Osteocyte (in vitro differentiated cells): ENCODE measurements around the gene GTPBP1. TPM values are rescaled to one million over a fixed set of nuclear protein-coding genes. Genes with fewer than 3 reads are reported as not detected.

Experiments
- DNase-seq: peaks from one replicate; pipeline ENCODE4 v3.0.0; 2021; ENCODE audit warnings: mixed read lengths; ENCODE audit not compliant: unreplicated experiment; ENCODE audit errors: extremely low spot score
- H3K27ac Mint-ChIP-seq: one replicate; pipeline ENCODE4 v1.8.0; 2021; ENCODE audit warnings: mild to moderate bottlenecking, mixed read lengths; ENCODE audit not compliant: unreplicated experiment
- H3K27me3 Mint-ChIP-seq: one replicate; pipeline ENCODE4 v1.8.0; 2021; ENCODE audit warnings: mixed read lengths; ENCODE audit not compliant: unreplicated experiment
- H3K36me3 Mint-ChIP-seq: one replicate; pipeline ENCODE4 v1.8.0; 2021; ENCODE audit warnings: mixed read lengths; ENCODE audit not compliant: unreplicated experiment
- H3K4me1 Mint-ChIP-seq: one replicate; pipeline ENCODE4 v1.8.0; 2021; ENCODE audit warnings: mixed read lengths; ENCODE audit not compliant: unreplicated experiment
- H3K4me3 Mint-ChIP-seq: one replicate; pipeline ENCODE4 v1.8.0; 2021; ENCODE audit warnings: mild to moderate bottlenecking, moderate library complexity, mixed read lengths; ENCODE audit not compliant: unreplicated experiment
- H3K9me3 Mint-ChIP-seq: one replicate; pipeline ENCODE4 v1.8.0; 2021; ENCODE audit warnings: mixed read lengths; ENCODE audit not compliant: unreplicated experiment
- total RNA-seq: library from RNA; stranded (reverse); gene quantifications from 2 replicates; pipeline ENCODE4 v1.2.1, GENCODE V29; 2021
- TF ChIP-seq, protein P1 (sequence below): fragments of 200-600 bp; sonication (generic); IDR thresholded peaks from 2 replicates; pipeline ENCODE4 v1.5.0; 2021; ENCODE audit warnings: antibody characterized with exemption, mild to moderate bottlenecking, moderate library complexity

Gene GTPBP1
- total RNA-seq, 1 donor from 2014 or later: 68.8 TPM

DNA sequence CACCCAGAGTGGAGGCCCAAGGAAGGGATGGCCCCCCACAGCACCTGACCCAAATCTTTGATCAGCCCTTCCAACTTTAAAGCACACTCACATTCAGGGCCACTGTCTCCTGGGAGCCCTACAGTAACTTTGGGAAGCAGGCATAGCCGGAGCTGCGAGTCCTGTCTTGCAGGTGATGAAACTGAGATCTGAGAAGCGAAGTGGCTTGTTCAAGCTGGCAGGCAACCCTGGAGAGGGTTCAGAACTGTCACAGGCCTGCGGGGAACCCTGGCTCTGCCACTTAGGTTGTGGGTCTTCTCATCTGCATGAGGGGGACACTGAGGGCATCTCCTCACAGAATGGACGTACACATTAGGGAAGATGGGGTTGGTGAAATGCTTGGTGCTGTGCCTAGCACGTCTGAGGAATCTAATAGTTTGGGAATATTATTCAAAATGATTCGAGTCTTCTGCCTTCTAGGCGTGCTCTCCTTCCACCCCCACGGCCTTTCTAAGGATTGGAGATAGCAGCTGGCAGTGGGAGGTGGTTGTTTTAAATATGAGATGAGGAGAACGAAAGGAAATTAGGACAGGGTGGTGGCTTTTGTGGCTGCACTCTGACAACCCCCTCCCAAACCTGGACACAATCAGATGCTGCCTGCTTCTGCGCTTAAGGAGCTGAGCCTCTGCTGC, 68.9 kb downstream of the GTPBP1 start:
- no peaks in the 10 kb centered on the region for H3K9me3 Mint-ChIP-seq
- no peaks in the 10 kb centered on the region for H3K27me3 Mint-ChIP-seq
- peaks cover 3% of the 10 kb centered on the region for H3K36me3 Mint-ChIP-seq
- H3K4me1 Mint-ChIP-seq: no peaks in the 10 kb centered on the region
- TF ChIP-seq, protein P1, sequence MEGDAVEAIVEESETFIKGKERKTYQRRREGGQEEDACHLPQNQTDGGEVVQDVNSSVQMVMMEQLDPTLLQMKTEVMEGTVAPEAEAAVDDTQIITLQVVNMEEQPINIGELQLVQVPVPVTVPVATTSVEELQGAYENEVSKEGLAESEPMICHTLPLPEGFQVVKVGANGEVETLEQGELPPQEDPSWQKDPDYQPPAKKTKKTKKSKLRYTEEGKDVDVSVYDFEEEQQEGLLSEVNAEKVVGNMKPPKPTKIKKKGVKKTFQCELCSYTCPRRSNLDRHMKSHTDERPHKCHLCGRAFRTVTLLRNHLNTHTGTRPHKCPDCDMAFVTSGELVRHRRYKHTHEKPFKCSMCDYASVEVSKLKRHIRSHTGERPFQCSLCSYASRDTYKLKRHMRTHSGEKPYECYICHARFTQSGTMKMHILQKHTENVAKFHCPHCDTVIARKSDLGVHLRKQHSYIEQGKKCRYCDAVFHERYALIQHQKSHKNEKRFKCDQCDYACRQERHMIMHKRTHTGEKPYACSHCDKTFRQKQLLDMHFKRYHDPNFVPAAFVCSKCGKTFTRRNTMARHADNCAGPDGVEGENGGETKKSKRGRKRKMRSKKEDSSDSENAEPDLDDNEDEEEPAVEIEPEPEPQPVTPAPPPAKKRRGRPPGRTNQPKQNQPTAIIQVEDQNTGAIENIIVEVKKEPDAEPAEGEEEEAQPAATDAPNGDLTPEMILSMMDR: no peak
- DNase-seq: no peak
- no peak overlapping the region for H3K4me3 Mint-ChIP-seq
- no peak overlapping the region for H3K27ac Mint-ChIP-seq

DNA sequence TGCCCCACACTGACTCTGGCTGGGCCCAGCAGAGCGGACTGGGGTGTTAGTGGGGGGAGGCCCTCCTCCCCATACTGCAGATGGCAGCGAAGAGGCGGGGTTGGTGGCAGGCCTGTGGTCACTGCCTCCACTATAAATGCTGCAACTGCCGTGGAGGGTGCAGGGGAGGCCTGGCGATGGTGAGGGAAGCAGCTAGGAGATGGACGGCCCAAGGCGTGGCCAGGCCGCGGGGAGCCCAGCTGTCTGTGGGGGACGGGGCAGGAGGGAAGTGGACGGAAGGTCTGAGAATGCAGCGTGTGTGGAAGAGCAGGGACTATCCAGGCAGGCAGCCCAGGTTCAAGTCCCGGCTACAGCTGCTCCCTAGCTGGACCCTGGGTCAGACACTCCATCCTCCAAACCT, 69.9 kb downstream of the GTPBP1 start:
- TF ChIP-seq, protein P1: no peak
- Mint-ChIP-seq H3K9me3 (no peaks in the 10 kb centered on the region), H3K36me3 (peaks cover 3% of the 10 kb centered on the region), H3K4me1 (no peaks in the 10 kb centered on the region), H3K27me3 (no peaks in the 10 kb centered on the region), H3K4me3 (no peak overlapping the region), H3K27ac (no peak overlapping the region)
- DNase-seq: no peak

DNA sequence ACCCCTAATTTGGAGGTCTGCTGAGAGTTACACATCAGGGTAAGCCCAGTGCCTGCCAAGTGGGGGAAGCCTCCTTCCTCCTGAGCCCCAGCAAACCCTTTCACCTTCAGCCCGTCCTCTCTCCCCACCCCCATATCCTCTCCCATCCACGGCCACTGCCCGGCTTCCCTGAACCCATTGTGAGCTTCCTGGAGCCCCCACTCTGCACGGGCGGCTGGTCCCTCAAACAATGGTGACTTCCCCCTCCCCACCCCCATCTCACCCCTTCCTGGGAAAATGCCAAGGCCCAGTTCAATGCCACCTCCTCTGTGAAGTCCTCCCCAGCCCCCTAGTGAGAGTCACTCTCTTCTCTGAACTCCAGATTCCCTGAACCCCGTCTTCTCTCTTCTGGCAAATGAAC, 70.3 kb downstream of the GTPBP1 start:
- no peak for DNase-seq
- Mint-ChIP-seq H3K9me3 (no peaks in the 10 kb centered on the region), H3K4me1 (no peaks in the 10 kb centered on the region), H3K27ac (no peak overlapping the region), H3K27me3 (no peaks in the 10 kb centered on the region), H3K36me3 (peaks cover 3% of the 10 kb centered on the region), H3K4me3 (no peak overlapping the region)
- TF ChIP-seq, protein P1: no peak

DNA sequence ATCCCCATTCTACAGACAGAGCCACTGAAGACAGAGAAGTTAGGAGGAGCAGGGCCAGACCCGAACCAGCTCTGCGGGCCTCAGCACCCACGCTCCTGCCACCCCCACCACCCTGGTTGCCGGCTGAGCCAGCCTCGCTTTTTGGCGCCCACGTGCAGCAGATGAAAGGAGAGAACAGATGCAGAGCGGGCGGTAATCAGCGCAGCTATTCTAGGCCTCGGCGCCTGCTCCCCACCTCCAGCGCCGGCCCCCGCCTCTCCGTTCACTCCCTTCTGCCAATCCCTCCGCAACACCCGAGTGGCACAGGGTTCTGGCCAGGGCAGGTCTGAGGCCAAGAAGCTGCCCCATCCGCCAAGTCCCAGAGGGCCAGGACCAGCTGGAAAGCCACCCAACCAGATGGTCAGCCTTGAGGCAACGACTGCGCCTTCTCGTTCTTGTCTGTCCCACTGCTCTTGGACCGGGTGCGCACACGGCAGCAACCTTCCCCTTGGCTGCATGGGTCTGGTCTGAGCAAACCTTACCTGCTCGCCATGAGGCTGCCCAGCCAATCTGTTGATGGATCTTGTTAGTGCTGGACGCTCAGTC, 71.4 kb downstream of the GTPBP1 start:
- Mint-ChIP-seq H3K27ac (no peak overlapping the region), H3K9me3 (no peaks in the 10 kb centered on the region), H3K36me3 (peaks cover 4% of the 10 kb centered on the region), H3K4me1 (peaks cover 2% of the 10 kb centered on the region), H3K4me3 (no peak overlapping the region), H3K27me3 (no peaks in the 10 kb centered on the region)
- TF ChIP-seq, protein P1: no peak
- DNase-seq: no peak

DNA sequence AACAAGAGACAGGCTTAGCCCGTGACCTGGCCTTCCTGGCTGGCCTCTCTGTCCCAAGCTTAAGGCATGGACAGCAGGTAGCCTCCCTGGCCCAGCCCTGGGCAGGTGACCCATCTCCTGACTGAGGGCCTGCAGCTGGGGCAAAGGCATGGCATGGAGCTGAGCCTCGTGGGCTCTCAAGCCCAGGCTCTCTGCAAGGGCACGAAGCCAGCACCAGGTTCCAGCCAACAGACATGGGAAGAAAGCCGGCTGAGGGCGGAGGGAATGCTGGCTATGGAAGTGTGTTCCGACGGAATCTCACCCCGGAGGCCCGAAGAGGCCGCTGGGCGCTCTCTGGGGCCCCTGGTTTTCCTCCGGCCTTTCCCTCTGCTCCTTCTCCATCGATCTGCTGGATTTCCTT, 75.3 kb downstream of the GTPBP1 start:
- Mint-ChIP-seq H3K9me3 (no peaks in the 10 kb centered on the region), H3K36me3 (peaks cover 6% of the 10 kb centered on the region), H3K4me1 (peaks cover 18% of the 10 kb centered on the region), H3K27me3 (no peaks in the 10 kb centered on the region), H3K27ac (no peak overlapping the region), H3K4me3 (no peak overlapping the region)
- TF ChIP-seq, protein P1: no peak
- no peak for DNase-seq
